Neural cell (in vitro differentiated cells): ENCODE data around the gene TICAM1. TPM values are rescaled to one million over a fixed set of nuclear protein-coding genes. Genes with fewer than 3 reads are reported as not detected.
"Not testable (repeated sequence)": the region's sequence is repeated elsewhere in the genome, so short reads cannot be mapped to it uniquely, and the experiment has no call there.

Experiments
- H2AFZ ChIP-seq: fragments of 200-600, 300-800 bp; sonication (generic), shearing (Covaris generic); 2 replicates; pipeline ENCODE4 v1.6.0; 2014; ENCODE audit warnings: low read depth, mild to moderate bottlenecking, antibody characterized with exemption, low read length, moderate library complexity
- H3F3A ChIP-seq: fragments of 200-600 bp; shearing (Covaris generic); 2 replicates; pipeline ENCODE4 v1.6.1; 2016; ENCODE audit warnings: mild to moderate bottlenecking, moderate library complexity, mixed read lengths, antibody characterized with exemption, low read length; ENCODE audit not compliant: insufficient read depth, poor library complexity, severe bottlenecking
- H3K27ac ChIP-seq: fragments of 200-600, 300-800 bp; sonication (generic), shearing (Covaris generic); 2 replicates; pipeline ENCODE4 v1.5.1; 2014; ENCODE audit warnings: mild to moderate bottlenecking, low read length, moderate library complexity
- H3K27me3 ChIP-seq: fragments of 300-800, 200-600 bp; sonication (generic), shearing (Covaris generic); 2 replicates; pipeline ENCODE4 v1.6.0; 2014; ENCODE audit warnings: mild to moderate bottlenecking, low read depth, low read length, moderate library complexity; ENCODE audit not compliant: insufficient read depth
- H3K36me3 ChIP-seq: fragments of 300-800, 200-600 bp; sonication (generic), shearing (Covaris generic); 2 replicates; pipeline ENCODE4 v1.5.1; 2014; ENCODE audit warnings: mild to moderate bottlenecking, antibody characterized with exemption, low read length, moderate library complexity; ENCODE audit not compliant: insufficient read depth
- H3K4me2 ChIP-seq: fragments of 300-800, 200-600 bp; sonication (generic), shearing (Covaris generic); 2 replicates; pipeline ENCODE4 v1.6.0; 2014; ENCODE audit warnings: mild to moderate bottlenecking, low read length
- H3K4me3 ChIP-seq: fragments of 300-800, 200-600 bp; sonication (generic), shearing (Covaris generic); 2 replicates; pipeline ENCODE4 v1.5.1; 2014; ENCODE audit warnings: mild to moderate bottlenecking, low read length, moderate library complexity
- H3K79me2 ChIP-seq: fragments of 200-600 bp; shearing (Covaris generic); replicated peaks from 2 replicates; pipeline ENCODE4 v1.6.0; 2014; ENCODE audit warnings: mild to moderate bottlenecking, low read length, moderate library complexity; ENCODE audit not compliant: insufficient read depth
- H3K9ac ChIP-seq: fragments of 300-800, 200-600 bp; sonication (generic), shearing (Covaris generic); 2 replicates; pipeline ENCODE4 v1.6.1; 2016; ENCODE audit warnings: mild to moderate bottlenecking, low read length, mixed read lengths
- H3K9me2 ChIP-seq: fragments of 200-600 bp; shearing (Covaris generic); 2 replicates; pipeline ENCODE4 v1.6.1; 2016; ENCODE audit warnings: mild to moderate bottlenecking, low read length, mixed read lengths; ENCODE audit not compliant: insufficient read depth
- H3K9me3 ChIP-seq: fragments of 200-600, 300-800 bp; sonication (generic), shearing (Covaris generic); 2 replicates; pipeline ENCODE4 v1.6.1; 2016; ENCODE audit warnings: mild to moderate bottlenecking, mixed run types, low read length, moderate library complexity, mixed read lengths
- H4K20me1 ChIP-seq: fragments of 200-600 bp; shearing (Covaris generic); 2 replicates; pipeline ENCODE4 v1.6.1; 2016; ENCODE audit warnings: mild to moderate bottlenecking, mixed run types; ENCODE audit not compliant: insufficient read depth
- CTCF ChIP-seq: fragments of 450-650 bp; IDR thresholded peaks from 2 replicates; pipeline ENCODE4 v1.5.1; 2014; ENCODE audit warnings: antibody characterized with exemption, mild to moderate bottlenecking, moderate library complexity; ENCODE audit not compliant: poor library complexity, severe bottlenecking
- EP300 ChIP-seq: fragments of 450-650 bp; conservative IDR thresholded peaks from 2 replicates; pipeline ENCODE4 v1.6.1; 2014; ENCODE audit warnings: antibody characterized with exemption, mild to moderate bottlenecking, moderate library complexity; ENCODE audit not compliant: poor library complexity, severe bottlenecking
- EZH2 ChIP-seq: fragments of 200-600, 300-800 bp; shearing (Covaris generic), sonication (generic); IDR thresholded peaks from 2 replicates; pipeline ENCODE4 v1.6.1; 2014; ENCODE audit warnings: antibody characterized with exemption, low read length, borderline replicate concordance, mild to moderate bottlenecking; ENCODE audit not compliant: insufficient read depth, poor library complexity, severe bottlenecking
- MXI1 ChIP-seq: fragments of 450-650 bp; conservative IDR thresholded peaks from 2 replicates; pipeline ENCODE4 v1.6.1; 2014; ENCODE audit warnings: antibody characterized with exemption, mild to moderate bottlenecking; ENCODE audit not compliant: poor library complexity, severe bottlenecking
- POLR2AphosphoS5 ChIP-seq: IDR thresholded peaks from 2 replicates; pipeline ENCODE4 v1.6.1; 2012
- RAD21 ChIP-seq: fragments of 450-650 bp; conservative IDR thresholded peaks from 2 replicates; pipeline ENCODE4 v1.6.1; 2014; ENCODE audit warnings: antibody characterized with exemption, mild to moderate bottlenecking, moderate library complexity
- SMC3 ChIP-seq: fragments of 450-650 bp; conservative IDR thresholded peaks from 2 replicates; pipeline ENCODE4 v1.6.1; 2014; ENCODE audit warnings: antibody characterized with exemption, mild to moderate bottlenecking, moderate library complexity; ENCODE audit not compliant: poor library complexity
- TAF1 ChIP-seq: IDR thresholded peaks from 2 replicates; pipeline ENCODE4 v1.6.1; 2012; ENCODE audit warnings: low read depth
- polyA plus RNA-seq: library from polyadenylated mRNA; depleted of rRNA; stranded (reverse); fragments of >200 nt; gene quantifications from 2 replicates; pipeline ENCODE4 v1.2.3, GENCODE V29; 2014
- TF ChIP-seq, protein P1 (sequence below): IDR thresholded peaks from 2 replicates; pipeline ENCODE4 v1.6.1; 2012; ENCODE audit warnings: borderline replicate concordance

Gene TICAM1
- polyA plus RNA-seq, 1 donor from 2014 or later, result not detected

- not testable (repeated sequence) for H3K27me3 ChIP-seq, H3K9me2 ChIP-seq, H4K20me1 ChIP-seq, H2AFZ ChIP-seq, H3F3A ChIP-seq, H3K36me3 ChIP-seq, H3K9me3 ChIP-seq
- TF ChIP-seq MXI1, result peak; percentile 53
- Histone ChIP-seq H3K9ac (peak overlapping the region; percentile 93), H3K4me3 (peak overlapping the region; percentile 82), H3K79me2 (peaks cover 36% of the 10 kb centered on the region), H3K4me2 (peak overlapping the region; percentile 70), H3K27ac (peak overlapping the region; percentile 85)
These were observed 39.3 kb downstream of the TICAM1 start for GRCh38 chr19:4792019-4792865.

DNA sequence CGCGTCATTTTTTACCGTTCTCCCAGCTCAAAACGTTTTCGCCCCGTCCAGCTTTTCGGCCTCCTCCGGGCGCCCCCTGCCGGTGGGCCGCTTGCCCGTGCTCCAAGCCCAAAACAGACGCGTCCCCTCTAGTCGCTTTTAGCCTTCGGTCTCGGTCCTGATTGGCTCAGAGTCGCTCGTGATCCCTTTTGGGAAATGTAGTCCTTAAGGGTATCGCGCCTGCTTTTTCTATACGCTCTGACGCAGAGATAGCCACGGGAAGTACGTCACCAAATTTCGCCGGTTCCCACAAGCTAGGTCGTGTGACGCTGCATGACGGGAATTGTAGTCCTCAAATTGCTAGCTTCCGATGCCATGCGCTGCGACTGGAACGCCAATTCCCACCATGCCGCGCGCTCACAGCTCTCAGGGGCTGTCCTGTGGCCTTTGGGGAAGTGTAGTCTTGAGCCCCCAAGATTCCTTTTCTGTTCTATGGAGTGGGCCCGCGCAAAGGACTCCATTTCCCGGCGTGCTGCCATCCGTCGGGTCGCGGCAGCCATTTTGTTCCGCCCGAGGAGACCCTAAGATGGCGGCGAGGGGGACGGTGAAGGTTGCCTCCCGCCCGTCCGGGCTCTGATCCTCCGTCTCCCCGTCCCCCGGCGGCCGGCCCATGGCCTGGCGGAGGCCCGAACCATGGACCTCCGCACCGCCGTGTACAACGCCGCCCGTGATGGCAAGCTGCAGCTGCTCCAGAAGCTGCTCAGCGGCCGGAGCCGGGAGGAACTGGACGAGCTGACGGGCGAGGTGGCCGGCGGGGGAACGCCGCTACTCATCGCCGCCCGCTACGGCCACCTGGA, 40.1 kb downstream of the TICAM1 start, which contains the start of gene FEM1A:
FEM1A (plus strand) TSS at position 552 of the 836 bp plus-strand sequence; CDS start at position 673, 121 bp downstream.
- TF ChIP-seq RAD21, result peak; percentile 100
- TF ChIP-seq CTCF, result peak; percentile 99
- no peak for TF ChIP-seq EZH2
- TF ChIP-seq, protein P1, sequence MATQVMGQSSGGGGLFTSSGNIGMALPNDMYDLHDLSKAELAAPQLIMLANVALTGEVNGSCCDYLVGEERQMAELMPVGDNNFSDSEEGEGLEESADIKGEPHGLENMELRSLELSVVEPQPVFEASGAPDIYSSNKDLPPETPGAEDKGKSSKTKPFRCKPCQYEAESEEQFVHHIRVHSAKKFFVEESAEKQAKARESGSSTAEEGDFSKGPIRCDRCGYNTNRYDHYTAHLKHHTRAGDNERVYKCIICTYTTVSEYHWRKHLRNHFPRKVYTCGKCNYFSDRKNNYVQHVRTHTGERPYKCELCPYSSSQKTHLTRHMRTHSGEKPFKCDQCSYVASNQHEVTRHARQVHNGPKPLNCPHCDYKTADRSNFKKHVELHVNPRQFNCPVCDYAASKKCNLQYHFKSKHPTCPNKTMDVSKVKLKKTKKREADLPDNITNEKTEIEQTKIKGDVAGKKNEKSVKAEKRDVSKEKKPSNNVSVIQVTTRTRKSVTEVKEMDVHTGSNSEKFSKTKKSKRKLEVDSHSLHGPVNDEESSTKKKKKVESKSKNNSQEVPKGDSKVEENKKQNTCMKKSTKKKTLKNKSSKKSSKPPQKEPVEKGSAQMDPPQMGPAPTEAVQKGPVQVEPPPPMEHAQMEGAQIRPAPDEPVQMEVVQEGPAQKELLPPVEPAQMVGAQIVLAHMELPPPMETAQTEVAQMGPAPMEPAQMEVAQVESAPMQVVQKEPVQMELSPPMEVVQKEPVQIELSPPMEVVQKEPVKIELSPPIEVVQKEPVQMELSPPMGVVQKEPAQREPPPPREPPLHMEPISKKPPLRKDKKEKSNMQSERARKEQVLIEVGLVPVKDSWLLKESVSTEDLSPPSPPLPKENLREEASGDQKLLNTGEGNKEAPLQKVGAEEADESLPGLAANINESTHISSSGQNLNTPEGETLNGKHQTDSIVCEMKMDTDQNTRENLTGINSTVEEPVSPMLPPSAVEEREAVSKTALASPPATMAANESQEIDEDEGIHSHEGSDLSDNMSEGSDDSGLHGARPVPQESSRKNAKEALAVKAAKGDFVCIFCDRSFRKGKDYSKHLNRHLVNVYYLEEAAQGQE, result peak; percentile 70
- peak; percentile 100 for TF ChIP-seq SMC3
- TF ChIP-seq TAF1, result peak; percentile 90
- peak; percentile 96 for TF ChIP-seq POLR2AphosphoS5
- peak; percentile 37 for TF ChIP-seq EP300
- TF ChIP-seq MXI1, result peak; percentile 64
- Histone ChIP-seq H3K4me3 (peak within 1 kb of the TSS; percentile 82), H2AFZ (no peak within 1 kb of the TSS), H4K20me1 (no peaks in the 10 kb centered on the region), H3K27ac (peak within 1 kb of the TSS; percentile 85), H3F3A (no peaks in the 10 kb centered on the region), H3K79me2 (peaks cover 31% of the 10 kb centered on the region), H3K9me2 (no peaks in the 10 kb centered on the region), H3K36me3 (no peaks in the 10 kb centered on the region), H3K27me3 (no peaks in the 10 kb centered on the region), H3K9ac (peak within 1 kb of the TSS; percentile 93), H3K4me2 (peak within 1 kb of the TSS; percentile 70), H3K9me3 (no peaks in the 10 kb centered on the region)

DNA sequence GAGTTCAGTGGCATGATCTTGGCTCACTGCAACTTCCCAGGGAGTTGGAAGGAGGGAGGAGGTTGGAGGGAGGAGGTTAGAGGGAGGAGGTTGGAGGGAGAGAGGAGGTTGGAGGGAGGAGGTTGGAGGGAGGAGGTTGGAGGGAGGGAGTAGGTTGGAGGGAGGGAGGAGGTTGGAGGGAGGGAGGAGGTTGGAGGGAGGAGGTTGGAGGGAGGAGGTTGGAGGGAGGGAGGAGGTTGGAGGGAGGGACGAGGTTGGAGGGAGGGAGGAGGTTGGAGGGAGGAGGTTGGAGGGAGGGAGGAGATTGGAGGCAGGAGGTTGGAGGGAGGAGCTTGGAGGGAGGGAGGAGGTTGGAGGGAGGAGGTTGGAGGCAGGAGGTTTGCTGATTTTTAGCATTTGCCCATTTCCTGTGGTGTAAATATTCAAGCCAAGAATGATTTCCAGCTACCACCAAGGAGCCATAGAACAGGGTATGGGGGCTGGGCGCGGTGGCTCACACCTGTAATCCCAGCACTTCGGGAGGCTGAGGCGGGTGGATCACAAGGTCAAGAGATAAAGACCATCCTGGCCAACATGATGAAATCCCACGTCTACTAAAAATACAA, 45.0 kb downstream of the TICAM1 start:
- H3K36me3 ChIP-seq, result not testable (repeated sequence)

More for the DNA sequence above, 45.0 kb downstream of the TICAM1 start:
- not testable (repeated sequence) for H3K9ac ChIP-seq, H3K9me2 ChIP-seq, H2AFZ ChIP-seq, H3K9me3 ChIP-seq, H3K79me2 ChIP-seq, H4K20me1 ChIP-seq, H3K27ac ChIP-seq, H3K4me2 ChIP-seq, H3K4me3 ChIP-seq, H3K27me3 ChIP-seq, H3F3A ChIP-seq
